GM12891 (cell line): ENCODE results near the gene MAG.

Experiments used
- DNase-seq: peaks from one replicate; pipeline ENCODE4 v3.0.0; 2011; ENCODE audit warnings: low spot score; ENCODE audit not compliant: insufficient read length
- FAIRE-seq: peaks from 2 replicates; lab custom pipeline; 2011; peaks lifted over from hg19 to GRCh38; lab: Jason Lieb, UNC
- PAX5 ChIP-seq: IDR thresholded peaks from 2 replicates; pipeline ENCODE4 v1.6.1; 2011; ENCODE audit warnings: low read length, moderate library complexity, mild to moderate bottlenecking; ENCODE audit not compliant: insufficient read depth, severe bottlenecking
- POLR2A ChIP-seq: IDR thresholded peaks from 2 replicates; pipeline ENCODE4 v1.6.1; 2011; ENCODE audit warnings: low read depth, low read length, control low read depth
- POLR2AphosphoS5 ChIP-seq: IDR thresholded peaks from 2 replicates; pipeline ENCODE4 v1.6.1; 2011; ENCODE audit warnings: low read depth, low read length, control low read depth
- POU2F2 ChIP-seq: IDR thresholded peaks from 2 replicates; pipeline ENCODE4 v1.6.1; 2011; ENCODE audit warnings: low read depth, mild to moderate bottlenecking, control low read depth, low read length, moderate library complexity
- SPI1 ChIP-seq: IDR thresholded peaks from 2 replicates; pipeline ENCODE4 v1.6.1; 2011; ENCODE audit warnings: low read depth, low read length, control low read depth
- TAF1 ChIP-seq: IDR thresholded peaks from 2 replicates; pipeline ENCODE4 v1.6.1; 2011; ENCODE audit warnings: low read depth, low read length, control low read depth

The MAG gene

DNA sequence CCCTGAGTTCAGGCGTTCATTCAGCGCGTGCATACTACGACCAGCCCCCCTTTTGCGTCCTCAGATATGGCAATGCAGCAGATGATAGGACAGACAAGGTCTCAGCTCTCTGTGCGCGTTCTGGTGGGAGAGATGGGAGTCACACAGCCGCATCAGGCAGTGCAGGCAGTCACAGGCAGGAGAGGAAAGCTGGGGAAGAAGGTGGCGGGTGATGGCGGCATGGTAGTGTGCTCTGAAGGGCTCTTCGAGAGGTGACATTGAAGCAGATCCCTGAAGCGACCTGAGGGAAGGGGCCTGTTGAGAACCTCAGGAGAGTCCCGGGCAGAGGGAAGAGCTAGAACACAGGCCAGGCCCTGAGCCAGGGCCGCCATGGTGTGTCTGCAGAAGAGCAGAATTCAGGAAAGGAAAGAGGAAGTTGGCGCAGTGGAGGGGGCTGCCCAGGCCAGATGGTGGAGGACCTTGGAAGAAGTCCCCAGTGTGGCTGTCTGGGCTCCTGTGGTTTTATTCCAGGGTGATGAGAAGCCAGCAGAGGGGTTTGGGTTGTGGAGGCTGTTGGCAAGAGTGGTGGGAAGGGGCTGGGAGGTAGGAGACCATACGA lies 19.7 kb upstream of the MAG start:
- TF ChIP-seq POLR2AphosphoS5 (no peak), SPI1 (peak; percentile 69)
- no peak for DNase-seq
- FAIRE-seq = no peak

DNA sequence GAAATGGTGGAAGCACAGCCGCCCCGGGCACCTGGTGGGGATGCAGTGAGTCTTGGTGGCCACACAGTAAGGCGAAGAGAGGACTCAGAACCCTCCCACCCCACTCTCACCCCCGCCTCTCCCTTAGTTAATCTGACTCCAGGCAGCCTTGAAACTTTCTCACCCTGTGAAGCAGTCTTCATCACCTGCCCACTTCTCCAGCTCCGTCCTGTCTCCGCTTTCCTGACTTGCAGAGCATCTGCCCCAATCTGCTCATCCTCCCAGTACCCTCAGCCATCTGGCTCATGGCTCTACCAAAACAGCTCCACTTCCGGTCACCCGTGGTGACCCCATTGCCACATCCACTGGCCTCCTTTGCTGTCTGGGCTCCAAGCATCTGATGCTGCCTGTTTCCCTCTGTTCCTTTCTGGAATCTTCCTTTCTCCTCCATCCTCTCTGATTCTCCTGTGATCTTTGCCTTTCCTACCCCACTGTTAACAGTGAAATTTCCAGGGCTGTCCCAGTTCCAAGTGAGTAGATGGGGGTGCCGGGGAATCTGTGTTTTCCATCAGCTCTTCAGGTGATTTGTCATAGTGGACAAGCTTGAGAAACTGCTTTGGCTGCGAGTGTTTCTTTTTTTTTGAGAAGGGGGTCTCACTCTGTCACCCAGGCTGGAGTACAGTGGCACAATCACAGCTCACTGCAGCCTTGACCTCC lies 18.9 kb upstream of the MAG start:
- FAIRE-seq (no peak), DNase-seq (no peak)
- TF ChIP-seq POLR2AphosphoS5 (no peak), POU2F2 (no peak), TAF1 (no peak), POLR2A (no peak), PAX5 (no peak), SPI1 (no peak)

DNA sequence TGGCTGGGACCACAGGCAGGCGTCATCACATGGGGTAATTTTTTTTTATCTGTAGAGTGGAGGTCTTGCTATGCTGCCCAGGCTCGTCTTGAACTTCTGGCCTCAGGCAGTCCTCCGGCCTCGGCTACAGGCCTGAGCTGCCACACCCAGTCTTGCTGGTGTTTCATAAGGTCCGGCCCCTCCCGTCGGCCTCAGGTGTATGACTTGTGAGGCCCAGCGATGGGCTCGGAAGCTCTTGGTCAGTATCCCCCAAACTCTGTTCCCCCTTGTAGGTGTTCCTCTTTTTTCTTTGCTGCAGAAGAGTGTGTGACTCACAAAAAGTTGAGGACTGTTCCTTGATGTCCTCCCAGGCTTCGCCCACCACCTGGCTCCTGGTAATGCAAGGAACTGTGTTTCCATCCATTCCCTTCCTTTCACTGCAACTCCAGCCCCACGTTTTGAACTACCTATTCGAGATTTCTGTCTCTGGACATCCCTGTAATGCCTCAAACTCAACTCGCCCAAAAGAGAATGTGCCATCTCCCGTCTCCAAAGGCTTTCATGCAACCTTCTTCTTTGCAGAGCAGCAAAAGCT lies 18.2 kb upstream of the MAG start:
- FAIRE-seq (no peak), DNase-seq (no peak)
- TF ChIP-seq POLR2AphosphoS5 (no peak), SPI1 (no peak), POU2F2 (no peak), TAF1 (no peak), PAX5 (no peak)

DNA sequence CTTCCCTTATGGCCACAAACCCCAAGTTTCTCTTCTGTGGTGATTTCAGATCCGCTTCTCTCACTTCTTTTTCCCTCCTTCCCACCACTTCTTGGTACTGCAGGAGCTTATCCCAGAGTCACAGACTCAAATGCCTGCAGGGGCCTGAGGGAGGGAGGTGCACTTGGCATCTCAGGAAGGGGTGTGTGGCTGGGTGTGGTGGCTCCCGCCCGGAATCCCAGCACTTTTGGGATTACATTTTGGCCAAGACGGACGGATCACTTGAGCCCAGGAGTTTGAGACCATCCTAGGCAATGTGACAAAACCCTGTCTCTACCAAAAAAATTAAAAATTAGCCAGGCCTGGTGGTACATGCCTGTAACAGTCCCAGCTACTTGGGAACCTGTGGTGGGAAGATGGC lies 17.6 kb upstream of the MAG start:
- no peak for FAIRE-seq
- DNase-seq = no peak
- TF ChIP-seq PAX5 = no peak
- TF ChIP-seq POLR2A = no peak
- TF ChIP-seq POU2F2 = no peak
- TF ChIP-seq POLR2AphosphoS5 = no peak

DNA sequence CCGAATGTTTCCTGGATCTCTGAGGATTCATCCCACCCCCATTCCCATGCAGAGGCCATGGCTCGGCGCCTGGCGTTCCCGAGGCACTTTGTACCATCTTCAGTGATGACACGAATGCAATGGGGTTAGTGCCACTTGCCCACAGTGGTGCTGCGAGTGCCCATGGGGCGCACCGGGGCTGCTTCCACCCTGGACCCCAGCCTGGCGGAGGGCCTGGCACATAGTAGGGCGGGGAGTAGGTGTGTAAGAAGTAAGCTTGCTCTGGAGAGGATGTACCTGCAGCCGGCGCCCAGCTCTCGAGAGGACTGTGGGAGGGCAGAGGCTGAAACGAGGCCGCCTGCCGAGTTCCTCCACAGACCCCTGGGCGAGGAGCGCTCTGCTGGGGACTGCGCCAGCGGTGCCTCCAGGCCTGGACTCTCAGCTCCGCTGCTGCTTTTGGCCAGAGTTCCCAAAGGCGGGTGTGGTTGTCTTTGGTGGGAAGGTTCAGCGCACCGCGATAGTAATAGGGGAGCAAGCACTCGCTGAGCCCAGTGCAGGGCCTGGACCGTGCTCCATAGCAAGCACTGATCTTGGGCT lies 15.2 kb upstream of the MAG start:
- FAIRE-seq = no peak
- TF ChIP-seq POU2F2 (no peak), PAX5 (no peak), SPI1 (no peak), POLR2AphosphoS5 (no peak)

DNA sequence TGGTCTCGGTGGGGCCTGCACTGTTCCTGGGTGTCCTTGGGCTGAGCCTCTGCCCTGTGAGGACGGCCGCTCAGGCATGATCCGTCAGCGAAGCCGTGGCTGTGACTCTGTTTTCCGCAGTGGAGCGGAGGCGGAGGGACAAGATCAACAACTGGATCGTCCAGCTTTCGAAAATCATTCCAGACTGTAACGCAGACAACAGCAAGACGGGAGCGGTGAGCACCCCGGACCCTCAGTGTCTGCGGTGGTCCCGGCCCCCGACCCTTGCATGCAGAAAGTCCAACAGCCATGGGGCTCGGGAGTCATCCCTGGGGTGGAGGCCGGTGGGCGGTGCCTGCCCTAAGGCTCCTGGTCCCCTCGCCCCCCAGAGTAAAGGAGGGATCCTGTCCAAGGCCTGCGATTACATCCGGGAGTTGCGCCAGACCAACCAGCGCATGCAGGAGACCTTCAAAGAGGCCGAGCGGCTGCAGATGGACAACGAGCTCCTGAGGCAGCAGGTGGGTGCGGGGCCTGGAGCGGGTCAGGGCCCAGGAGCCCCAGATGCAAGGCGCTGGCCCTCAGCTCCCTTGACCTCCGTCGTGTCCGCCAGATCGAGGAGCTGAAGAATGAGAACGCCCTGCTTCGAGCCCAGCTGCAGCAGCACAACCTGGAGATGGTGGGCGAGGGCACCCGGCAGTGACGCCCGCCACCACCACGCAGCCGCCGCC lies 13.2 kb upstream of the MAG start:
- TF ChIP-seq TAF1 = no peak
- DNase-seq (no peak), FAIRE-seq (no peak)

More for the DNA sequence above, 15.2 kb upstream of the MAG start:
- no peak for DNase-seq

DNA sequence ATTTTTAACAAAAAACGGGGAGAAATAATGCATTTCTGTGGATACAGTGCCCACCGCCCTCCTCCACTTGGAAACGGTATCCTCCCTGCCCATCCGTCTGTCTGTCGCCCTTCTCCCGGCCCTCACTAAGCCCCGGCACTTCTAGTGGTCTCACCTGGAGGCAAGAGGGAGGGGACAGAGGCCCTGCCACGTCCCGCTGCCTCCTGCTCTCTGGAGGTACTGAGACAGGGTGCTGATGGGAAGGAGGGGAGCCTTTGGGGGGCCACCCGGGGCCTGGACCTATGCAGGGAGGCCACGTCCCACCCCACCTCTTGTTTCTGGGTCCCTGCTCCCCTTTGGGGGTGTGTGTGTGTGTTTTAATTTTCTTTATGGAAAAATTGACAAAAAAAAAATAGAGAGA lies 12.6 kb upstream of the MAG start:
- DNase-seq (no peak), FAIRE-seq (no peak)
- TF ChIP-seq SPI1 (no peak), POLR2A (no peak), POU2F2 (no peak), TAF1 (no peak), PAX5 (no peak), POLR2AphosphoS5 (no peak)

DNA sequence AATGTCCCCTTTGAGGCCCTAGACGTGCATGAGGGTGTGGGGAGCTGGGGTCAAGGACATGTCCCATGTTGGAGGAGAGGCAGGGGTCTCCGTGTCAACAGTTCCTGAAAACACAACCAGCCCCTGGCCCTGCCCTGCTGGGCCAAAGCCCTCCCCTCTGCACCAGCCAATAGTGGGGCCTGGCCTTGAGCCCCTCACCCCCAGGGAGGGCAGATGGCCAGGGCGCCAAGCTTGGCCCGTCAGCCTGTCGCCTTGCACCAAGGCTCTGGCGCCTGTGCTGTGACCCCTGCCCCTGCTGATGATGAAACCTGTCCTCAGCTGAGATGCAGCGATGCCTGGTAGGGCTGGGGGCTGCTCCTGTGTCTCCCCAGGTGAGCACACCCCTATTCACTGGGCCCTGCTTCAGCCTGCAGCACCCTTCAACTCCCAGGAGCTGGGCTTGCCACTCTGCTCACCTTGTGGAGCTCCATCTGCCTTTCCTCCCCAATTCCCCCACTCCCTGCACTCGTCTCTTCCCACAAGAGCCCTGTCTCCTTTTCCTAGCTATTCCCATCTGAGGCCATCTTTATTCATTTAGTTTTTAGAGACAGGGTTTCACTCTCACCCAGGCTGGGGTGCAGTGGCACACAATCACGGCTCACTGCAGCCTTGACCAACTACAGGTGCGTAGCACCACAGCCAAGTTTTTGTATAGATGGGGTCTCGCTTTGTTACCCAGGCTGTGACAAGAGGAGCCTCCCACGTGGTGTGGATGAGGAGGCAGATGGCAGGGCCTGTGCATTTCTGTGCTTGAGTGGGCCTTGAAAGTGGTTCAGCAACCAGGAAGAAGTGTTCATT lies 11.8 kb upstream of the MAG start:
- FAIRE-seq = peak; percentile 66
- DNase-seq = no peak
- no peak for TF ChIP-seq TAF1
- TF ChIP-seq PAX5 = no peak
- no peak for TF ChIP-seq POLR2AphosphoS5
- TF ChIP-seq POU2F2 = no peak
- TF ChIP-seq POLR2A = no peak
- no peak for TF ChIP-seq SPI1

DNA sequence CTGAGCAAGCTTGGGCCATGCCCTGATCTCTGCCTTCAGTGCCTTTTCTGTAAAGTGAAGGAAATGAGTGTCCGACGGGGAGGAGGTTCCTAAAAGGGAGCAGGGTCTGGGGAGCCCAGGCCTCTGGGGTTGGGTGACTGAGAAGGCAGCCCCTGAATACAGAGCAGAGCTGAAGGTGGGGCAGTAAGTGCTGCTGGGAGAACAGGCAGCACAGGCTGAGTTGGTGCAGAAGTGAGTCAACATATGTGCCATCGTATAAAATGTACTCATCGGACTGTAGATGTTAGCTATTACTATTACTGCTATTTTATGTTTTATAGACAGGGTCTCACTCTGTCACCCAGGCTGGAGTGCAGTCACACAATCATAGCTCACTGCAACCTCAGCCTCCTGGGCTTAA lies 10.7 kb upstream of the MAG start:
- TF ChIP-seq POLR2AphosphoS5 = no peak
- TF ChIP-seq POU2F2 = no peak
- no peak for TF ChIP-seq PAX5
- TF ChIP-seq POLR2A = no peak
- TF ChIP-seq TAF1 = no peak
- TF ChIP-seq SPI1 = no peak
- no peak for DNase-seq
- peak; percentile 96 for FAIRE-seq
